GM23248 (cell line): ENCODE data around the gene ADAMTS9. TPM values are rescaled to one million over a fixed set of nuclear protein-coding genes. Genes with fewer than 3 reads are reported as not detected.

Source experiments
- DNase-seq: peaks from one replicate; pipeline ENCODE4 v3.0.0-alpha.2; 2015
- H2AFZ ChIP-seq: fragments of 200-600 bp; sonication (generic); 2 replicates; pipeline ENCODE4 v1.6.1; 2016; ENCODE audit warnings: antibody characterized with exemption
- H3F3A ChIP-seq: fragments of 200-600 bp; sonication (generic); 2 replicates; pipeline ENCODE4 v1.6.1; 2016; ENCODE audit warnings: mild to moderate bottlenecking, antibody characterized with exemption, mixed run types; ENCODE audit not compliant: insufficient read depth
- H3K27ac ChIP-seq: fragments of 200-600 bp; sonication (generic); 2 replicates; pipeline ENCODE4 v1.5.1; 2016; ENCODE audit warnings: mild to moderate bottlenecking
- H3K27me3 ChIP-seq: fragments of 200-600 bp; sonication (generic); replicated peaks from 2 replicates; pipeline ENCODE4 v1.6.1; 2016; ENCODE audit warnings: mild to moderate bottlenecking; ENCODE audit not compliant: insufficient read depth
- H3K36me3 ChIP-seq: fragments of 200-600 bp; sonication (generic); 2 replicates; pipeline ENCODE4 v1.6.1; 2016; ENCODE audit warnings: low read depth, mild to moderate bottlenecking
- H3K4me1 ChIP-seq: fragments of 200-600 bp; sonication (generic); 2 replicates; pipeline ENCODE4 v1.6.1; 2016; ENCODE audit warnings: mild to moderate bottlenecking; ENCODE audit not compliant: insufficient read depth
- H3K4me2 ChIP-seq: fragments of 200-600 bp; sonication (generic); one replicate; pipeline ENCODE4 v1.6.1; 2016; ENCODE audit warnings: mild to moderate bottlenecking; ENCODE audit not compliant: unreplicated experiment
- H3K4me3 ChIP-seq: fragments of 200-600 bp; sonication (generic); 2 replicates; pipeline ENCODE4 v1.5.1; 2016; ENCODE audit warnings: mild to moderate bottlenecking
- H3K79me2 ChIP-seq: fragments of 200-600 bp; sonication (generic); 2 replicates; pipeline ENCODE4 v1.6.1; 2016; ENCODE audit warnings: mild to moderate bottlenecking; ENCODE audit not compliant: insufficient read depth
- H3K9ac ChIP-seq: fragments of 200-600 bp; sonication (generic); 2 replicates; pipeline ENCODE4 v1.6.1; 2016; ENCODE audit warnings: mild to moderate bottlenecking
- H3K9me2 ChIP-seq: fragments of 200-600 bp; sonication (generic); 2 replicates; pipeline ENCODE4 v1.6.1; 2016; ENCODE audit warnings: mixed run types, mild to moderate bottlenecking, moderate library complexity; ENCODE audit not compliant: insufficient read depth
- H3K9me3 ChIP-seq: fragments of 200-600 bp; sonication (generic); one replicate; pipeline ENCODE4 v1.6.1; 2017; ENCODE audit warnings: low read depth
- H4K20me1 ChIP-seq: fragments of 200-600 bp; sonication (generic); 2 replicates; pipeline ENCODE4 v1.6.0; 2016; ENCODE audit not compliant: insufficient read depth
- EZH2 ChIP-seq: fragments of 200-600 bp; sonication (generic); IDR thresholded peaks from 2 replicates; pipeline ENCODE4 v1.6.1; 2018; ENCODE audit warnings: antibody characterized with exemption, mild to moderate bottlenecking; ENCODE audit not compliant: insufficient read depth, poor library complexity, severe bottlenecking
- EZH2phosphoT487 ChIP-seq: fragments of 200-600 bp; sonication (generic); IDR thresholded peaks from 2 replicates; pipeline ENCODE4 v1.6.1; 2018; ENCODE audit warnings: antibody characterized with exemption, moderate library complexity, mild to moderate bottlenecking, low read depth; ENCODE audit not compliant: insufficient read depth
- WGBS, 2 experiments: methylation state at CpG; one replicate each; pipeline ENCODE4 v1.1.6; 2015 to 2017; ENCODE audit warnings: low lambda C conversion rate in 2 of 2, low coverage in 1 of 2; ENCODE audit errors: missing lambda C conversion rate in 2 of 2; 5-methylcytosine and 5-hydroxymethylcytosine counted together
- in situ Hi-C: fragments of 300-500 bp; cut with MboI; formaldehyde crosslinking; loops from 2 replicates; pipeline ENCODE4 v1.15.0; 2020
- polyA plus RNA-seq: library from polyadenylated mRNA; unstranded; fragments of >200 nt; fragmentation: Nextera tagmentation; extraction: Ambion mirVana; gene quantifications from 2 replicates; pipeline ENCODE4 v1.2.1, GENCODE V29; 2016
- total RNA-seq: library from RNA; depleted of rRNA; stranded (reverse); fragments of >200 nt; shearing (Covaris generic); gene quantifications from 2 replicates; pipeline ENCODE4 v1.2.3, GENCODE V29; 2014

The ADAMTS9 gene
- total and polyA plus RNA-seq, 2 experiments from 2014 or later = 0.75 to 1.5 TPM

DNA sequence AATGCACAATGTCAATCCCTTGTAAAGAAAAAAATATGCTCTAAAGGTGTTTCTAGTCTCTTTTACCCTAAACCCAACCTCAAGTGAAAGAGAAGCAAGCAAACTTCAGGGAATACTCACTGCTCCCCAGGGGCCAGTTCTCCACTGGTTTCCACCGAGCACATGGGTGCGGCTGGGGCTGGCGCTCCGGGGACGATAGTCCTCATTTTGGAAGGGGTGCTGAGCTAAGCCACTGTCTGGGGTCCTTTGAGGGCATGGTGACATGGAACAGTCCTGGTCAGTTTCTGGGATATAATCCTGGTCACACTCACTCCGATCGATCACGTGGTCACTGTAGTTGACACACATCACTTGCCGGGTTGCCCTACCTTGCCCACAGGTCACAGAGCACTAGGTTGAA, 86.0 kb downstream of the ADAMTS9 start:
- 97% methylated on average over 9 of the region's 9 CpGs for WGBS, 2 experiments
- Histone ChIP-seq H3K9ac (no peak overlapping the region), H3K36me3 (no peaks in the 10 kb centered on the region), H3K79me2 (no peaks in the 10 kb centered on the region), H4K20me1 (no peaks in the 10 kb centered on the region), H3K9me3 (no peaks in the 10 kb centered on the region), H3K4me2 (no peak overlapping the region), H3K4me1 (0 out of 2 replicates have a peak, but pooled peaks cover 5% of the 10 kb centered on the region), H3K4me3 (no peak overlapping the region), H2AFZ (no peak overlapping the region), H3K27me3 (no peaks in the 10 kb centered on the region), H3K9me2 (no peaks in the 10 kb centered on the region), H3F3A (no peaks in the 10 kb centered on the region), H3K27ac (no peak overlapping the region)
- in situ Hi-C loops = no loop called here
- DNase-seq = no peak
- no peak for TF ChIP-seq EZH2
- no peak for TF ChIP-seq EZH2phosphoT487

GRCh38 chr3:64600246-64600950, 87.4 kb downstream of the ADAMTS9 start:
- Histone ChIP-seq H3K4me3 (no peak overlapping the region), H3K4me2 (no peak overlapping the region), H3K27ac (no peak overlapping the region), H3F3A (peaks cover 11% of the 10 kb centered on the region), H3K79me2 (no peaks in the 10 kb centered on the region), H4K20me1 (no peaks in the 10 kb centered on the region), H2AFZ (no peak overlapping the region), H3K36me3 (no peaks in the 10 kb centered on the region), H3K9me2 (no peaks in the 10 kb centered on the region), H3K9ac (no peak overlapping the region), H3K27me3 (no peaks in the 10 kb centered on the region), H3K4me1 (peaks cover 9% of the 10 kb centered on the region), H3K9me3 (no peaks in the 10 kb centered on the region)
- DNase-seq = peak; percentile 31
- in situ Hi-C loops = no loop called here
- TF ChIP-seq EZH2phosphoT487 (no peak), EZH2 (no peak)
- WGBS, 2 experiments = 76 to 80% methylated on average over 9 of the region's 9 CpGs

DNA sequence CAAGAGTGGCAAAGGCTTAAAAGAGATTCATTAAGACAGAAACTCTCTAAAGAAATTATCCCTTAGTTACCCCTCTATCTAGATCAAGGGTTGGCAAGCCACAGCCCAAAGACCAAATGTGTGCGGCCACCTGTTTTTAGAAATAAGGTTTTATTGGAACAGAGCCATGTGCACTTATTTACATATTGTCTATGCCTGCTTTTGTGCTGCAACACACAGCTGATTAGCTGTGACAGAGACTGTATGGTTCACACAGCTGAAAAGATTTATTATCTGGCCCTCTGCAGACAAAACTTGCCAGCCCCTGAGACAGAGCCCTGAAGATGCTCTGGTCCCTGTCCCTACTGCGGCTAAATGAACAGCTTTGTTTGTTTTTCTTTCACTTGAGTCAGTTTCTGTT, 88.1 kb downstream of the ADAMTS9 start:
- Histone ChIP-seq H3K27me3 (no peaks in the 10 kb centered on the region), H3F3A (peaks cover 15% of the 10 kb centered on the region), H3K4me3 (no peak overlapping the region), H3K4me1 (peaks cover 9% of the 10 kb centered on the region), H3K9ac (no peak overlapping the region), H4K20me1 (no peaks in the 10 kb centered on the region), H3K36me3 (no peaks in the 10 kb centered on the region), H3K9me2 (no peaks in the 10 kb centered on the region), H3K9me3 (no peaks in the 10 kb centered on the region), H3K79me2 (no peaks in the 10 kb centered on the region), H3K27ac (no peak overlapping the region), H2AFZ (no peak overlapping the region), H3K4me2 (no peak overlapping the region)
- no peak for TF ChIP-seq EZH2
- TF ChIP-seq EZH2phosphoT487 = no peak
- in situ Hi-C loops = no loop called here
- DNase-seq = no peak
- 55 to 77% methylated on average over 2 of the region's 2 CpGs for WGBS, 2 experiments

GRCh38 chr3:64595253-64595694, 92.5 kb downstream of the ADAMTS9 start:
- Histone ChIP-seq H3K9me3 (no peaks in the 10 kb centered on the region), H3F3A (peaks cover 15% of the 10 kb centered on the region), H3K4me1 (peaks cover 6% of the 10 kb centered on the region), H3K27ac (peak overlapping the region; percentile 6; the same call in 1 of the 2 replicates), H3K4me2 (peak overlapping the region; percentile 34), H3K4me3 (no peak overlapping the region), H3K27me3 (no peaks in the 10 kb centered on the region), H3K36me3 (no peaks in the 10 kb centered on the region), H4K20me1 (no peaks in the 10 kb centered on the region), H3K9ac (no peak overlapping the region), H3K79me2 (no peaks in the 10 kb centered on the region), H2AFZ (no peak overlapping the region), H3K9me2 (no peaks in the 10 kb centered on the region)
- 3 to 5% methylated on average over 5 of the region's 5 CpGs for WGBS, 2 experiments
- TF ChIP-seq EZH2 (no peak), EZH2phosphoT487 (no peak)
- in situ Hi-C loops = no loop called here
- peak; percentile 90 for DNase-seq
